K562 (cell line): ENCODE data around the gene FKBP9. TPM values are rescaled to one million over a fixed set of nuclear protein-coding genes. Genes with fewer than 3 reads are reported as not detected.
A peak's percentile ranks its signal among the peaks of the same experiment; 100 is the strongest.

ENCODE experiments used
- FOXA1 ChIP-seq: fragments of 450-650 bp; IDR thresholded peaks from 2 replicates; pipeline ENCODE4 v1.6.1; 2016; ENCODE audit warnings: mild to moderate bottlenecking, borderline replicate concordance
- ILF3 ChIP-seq: fragments of 450-650 bp; IDR thresholded peaks from 2 replicates; pipeline ENCODE4 v1.6.1; 2018; ENCODE audit warnings: antibody characterized with exemption, mild to moderate bottlenecking, moderate library complexity, borderline replicate concordance
- MAZ ChIP-seq, 2 experiments: fragments of 450-650 bp in 1 of 2; sonication (generic) in 1 of 2; formaldehyde crosslinking; IDR thresholded peaks in 1 of 2; conservative IDR thresholded peaks in 1 of 2; 2 replicates each; pipeline versions ENCODE4 v1.4.0 to v1.5.0; 2020; ENCODE audit warnings: mild to moderate bottlenecking in 1 of 2, missing genetic modification reagents in 1 of 2
- MTF1 ChIP-seq: fragments of 250-450 bp; sonication (Bioruptor Pico); IDR thresholded peaks from 2 replicates; pipeline ENCODE4 v1.9.0; 2021; ENCODE audit warnings: moderate library complexity, mild to moderate bottlenecking, inconsistent platforms, borderline replicate concordance
- NCOR1 ChIP-seq: fragments of 450-650 bp; IDR thresholded peaks from 2 replicates; pipeline ENCODE4 v1.6.1; 2016; ENCODE audit warnings: mild to moderate bottlenecking, moderate library complexity
- NR0B1 ChIP-seq: fragments of 450-650 bp; IDR thresholded peaks from one replicate; pipeline ENCODE4 v1.6.1; 2018; ENCODE audit warnings: mild to moderate bottlenecking, moderate library complexity; ENCODE audit not compliant: partially characterized antibody
- SETDB1 ChIP-seq: IDR thresholded peaks from one replicate; pipeline ENCODE4 v1.6.1; 2012; ENCODE audit warnings: low read length, control low read depth, inconsistent platforms
- SMAD3 ChIP-seq: fragments of 450-650 bp; formaldehyde crosslinking; conservative IDR thresholded peaks from 2 replicates; pipeline ENCODE4 v1.4.0; 2020; ENCODE audit warnings: mild to moderate bottlenecking
- TCF7L2 ChIP-seq: fragments of 150-350 bp; IDR thresholded peaks from 2 replicates; pipeline ENCODE4 v1.6.1; 2016; ENCODE audit warnings: low read depth, mild to moderate bottlenecking, low read length, moderate library complexity
- TEAD1 ChIP-seq, 2 experiments: fragments of 450-650 bp in 1 of 2; sonication (generic) in 1 of 2; formaldehyde crosslinking; IDR thresholded peaks; 2 replicates each; pipeline versions ENCODE4 v1.4.0 to v1.8.0; 2020 to 2022; ENCODE audit warnings: mild to moderate bottlenecking in 2 of 2, missing genetic modification reagents in 1 of 2
- TGIF2 ChIP-seq: sonication (generic); formaldehyde crosslinking; IDR thresholded peaks from 2 replicates; pipeline ENCODE4 v1.8.1; 2022; ENCODE audit warnings: mild to moderate bottlenecking, missing genetic modification reagents, moderate library complexity
- YY1 ChIP-seq, 3 experiments: IDR thresholded peaks; 2 replicates each; pipeline ENCODE4 v1.6.1; 2011; ENCODE audit warnings: low read length in 2 of 3, mild to moderate bottlenecking in 2 of 3, moderate library complexity in 2 of 3, borderline replicate concordance in 1 of 3, control low read depth in 1 of 3, low read depth in 1 of 3; ENCODE audit not compliant: insufficient read depth in 3 of 3, insufficient replicate concordance in 2 of 3, control insufficient read depth in 1 of 3, insufficient read length in 1 of 3; ENCODE audit errors: extremely low read depth in 1 of 3
- ZNF224 ChIP-seq: sonication (generic); formaldehyde crosslinking; IDR thresholded peaks from 2 replicates; pipeline ENCODE4 v1.8.0; 2022; ENCODE audit warnings: mild to moderate bottlenecking, missing genetic modification reagents
- ZNF23 ChIP-seq: fragments of 250-450 bp; sonication (Bioruptor Pico); IDR thresholded peaks from 2 replicates; pipeline ENCODE4 v1.4.0; 2020; ENCODE audit warnings: mild to moderate bottlenecking
- ZNF384 ChIP-seq: IDR thresholded peaks from 2 replicates; pipeline ENCODE4 v1.6.1; 2012; ENCODE audit warnings: low read depth, low read length, improper control_type of control experiment
- ZNF395 ChIP-seq: fragments of 200-800 bp; sonication (Bioruptor generic); IDR thresholded peaks from 2 replicates; pipeline ENCODE4 v1.6.1; 2017; ENCODE audit warnings: missing genetic modification characterization, missing compliant biosample characterization
- ZNF408 ChIP-seq: fragments of 250-450 bp; sonication (Bioruptor Pico); IDR thresholded peaks from 2 replicates; pipeline ENCODE4 v1.4.0; 2020; ENCODE audit warnings: low read depth, mild to moderate bottlenecking, moderate library complexity
- ZNF436 ChIP-seq: fragments of 250-450, 450-650 bp; sonication (Bioruptor Pico); formaldehyde crosslinking; IDR thresholded peaks from 2 replicates; pipeline ENCODE4 v1.7.0; 2020; ENCODE audit warnings: mild to moderate bottlenecking
- polyA plus RNA-seq, 8 experiments: library from polyadenylated mRNA; depleted of rRNA in 4 of 8; stranded (reverse) in 5 of 8; unstranded in 3 of 8; fragments of >200 nt; fragmentation: Nextera tagmentation in 2 of 8; fragmentation: Illumina TruSeq in 1 of 8; extraction: Ambion mirVana in 2 of 8; extraction: Trizol in 1 of 8; gene quantifications; 2 replicates each; pipeline versions ENCODE4 v1.2.1 to v1.2.3, GENCODE V29; 2011 to 2014; ENCODE audit warnings: inconsistent platforms in 1 of 8, missing spikeins in 1 of 8
- total RNA-seq, 7 experiments: library from RNA; depleted of rRNA in 6 of 7; stranded (reverse); fragments of >200 nt in 6 of 7; fragmentation: Illumina TruSeq in 2 of 7; extraction: Trizol in 2 of 7; gene quantifications; 2 replicates each; pipeline versions ENCODE4 v1.2.1 to v1.2.3, GENCODE V29; 2011 to 2021; ENCODE audit warnings: low replicate concordance in 1 of 7
- TF ChIP-seq, protein P1 (sequence below): fragments of 450-650 bp; IDR thresholded peaks from 2 replicates; pipeline ENCODE4 v1.6.1; 2018; ENCODE audit not compliant: partially characterized antibody

Gene FKBP9
- total and polyA plus RNA-seq, 9 of the 15 experiments (the other 6 are each of a cell fraction or from before 2014, with no cell fraction given): 5.9 to 23.7 (median 15.8) TPM

- TF ChIP-seq NR0B1 (no peak), SETDB1 (no peak), MTF1 (CRISPR knock-in tag) (no peak), ILF3 (peak; percentile 86; the same call in 1 of the 2 replicates), ZNF23 (CRISPR knock-in tag) (no peak), FOXA1 (no peak), TEAD1 (CRISPR knock-in tag; IDR thresholded peaks at IDR 0.05) (peak in 1 of 2 experiments; percentile 93; a peak in 1 of 4 replicates), ZNF408 (CRISPR knock-in tag) (no peak), SMAD3 (CRISPR knock-in tag) (no peak), ZNF436 (CRISPR knock-in tag) (no peak), ZNF384 (no peak), TCF7L2 (no peak), ZNF224 (no peak), NCOR1 (no peak), YY1 (IDR thresholded peaks at IDR 0.05; ENCODE audit: borderline replicate concordance in 1 of 3, control insufficient read depth in 1 of 3, extremely low read depth in 1 of 3, insufficient read depth in 3 of 3, insufficient read length in 1 of 3, insufficient replicate concordance in 2 of 3, low read depth in 1 of 3, low read length in 2 of 3) (peak in 2 of 3 experiments; percentile 29 to 58), ZNF395 (CRISPR knock-in tag) (no peak), TGIF2 (CRISPR knock-in tag) (no peak), MAZ (CRISPR knock-in tag; conservative IDR thresholded peaks at IDR 0.05 in 1 of 2, IDR thresholded peaks at IDR 0.05 in 1 of 2) (peak; percentile 8 to 91; a peak in 3 of 4 replicates)
- TF ChIP-seq, protein P1, sequence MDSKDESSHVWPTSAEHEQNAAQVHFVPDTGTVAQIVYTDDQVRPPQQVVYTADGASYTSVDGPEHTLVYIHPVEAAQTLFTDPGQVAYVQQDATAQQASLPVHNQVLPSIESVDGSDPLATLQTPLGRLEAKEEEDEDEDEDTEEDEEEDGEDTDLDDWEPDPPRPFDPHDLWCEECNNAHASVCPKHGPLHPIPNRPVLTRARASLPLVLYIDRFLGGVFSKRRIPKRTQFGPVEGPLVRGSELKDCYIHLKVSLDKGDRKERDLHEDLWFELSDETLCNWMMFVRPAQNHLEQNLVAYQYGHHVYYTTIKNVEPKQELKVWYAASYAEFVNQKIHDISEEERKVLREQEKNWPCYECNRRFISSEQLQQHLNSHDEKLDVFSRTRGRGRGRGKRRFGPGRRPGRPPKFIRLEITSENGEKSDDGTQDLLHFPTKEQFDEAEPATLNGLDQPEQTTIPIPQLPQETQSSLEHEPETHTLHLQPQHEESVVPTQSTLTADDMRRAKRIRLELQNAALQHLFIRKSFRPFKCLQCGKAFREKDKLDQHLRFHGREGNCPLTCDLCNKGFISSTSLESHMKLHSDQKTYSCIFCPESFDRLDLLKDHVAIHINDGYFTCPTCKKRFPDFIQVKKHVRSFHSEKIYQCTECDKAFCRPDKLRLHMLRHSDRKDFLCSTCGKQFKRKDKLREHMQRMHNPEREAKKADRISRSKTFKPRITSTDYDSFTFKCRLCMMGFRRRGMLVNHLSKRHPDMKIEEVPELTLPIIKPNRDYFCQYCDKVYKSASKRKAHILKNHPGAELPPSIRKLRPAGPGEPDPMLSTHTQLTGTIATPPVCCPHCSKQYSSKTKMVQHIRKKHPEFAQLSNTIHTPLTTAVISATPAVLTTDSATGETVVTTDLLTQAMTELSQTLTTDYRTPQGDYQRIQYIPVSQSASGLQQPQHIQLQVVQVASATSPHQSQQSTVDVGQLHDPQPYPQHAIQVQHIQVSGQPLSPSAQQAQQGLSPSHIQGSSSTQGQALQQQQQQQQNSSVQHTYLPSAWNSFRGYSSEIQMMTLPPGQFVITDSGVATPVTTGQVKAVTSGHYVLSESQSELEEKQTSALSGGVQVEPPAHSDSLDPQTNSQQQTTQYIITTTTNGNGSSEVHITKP: no peak
Observed at GRCh38 chr7:32957326-32958045, at the start of gene FKBP9 (continued).
